ENCODE results near the gene OR2AE1. TPM values are rescaled to one million over a fixed set of nuclear protein-coding genes. Genes with fewer than 3 reads are reported as not detected.
A peak's percentile ranks its signal among the peaks of the same experiment; 100 is the strongest.

Gene OR2AE1
- total and polyA plus RNA-seq, 9 of the 15 experiments (the other 6 are each of a cell fraction or from before 2014, with no cell fraction given), result 0.27 TPM; not detected in 8

DNA sequence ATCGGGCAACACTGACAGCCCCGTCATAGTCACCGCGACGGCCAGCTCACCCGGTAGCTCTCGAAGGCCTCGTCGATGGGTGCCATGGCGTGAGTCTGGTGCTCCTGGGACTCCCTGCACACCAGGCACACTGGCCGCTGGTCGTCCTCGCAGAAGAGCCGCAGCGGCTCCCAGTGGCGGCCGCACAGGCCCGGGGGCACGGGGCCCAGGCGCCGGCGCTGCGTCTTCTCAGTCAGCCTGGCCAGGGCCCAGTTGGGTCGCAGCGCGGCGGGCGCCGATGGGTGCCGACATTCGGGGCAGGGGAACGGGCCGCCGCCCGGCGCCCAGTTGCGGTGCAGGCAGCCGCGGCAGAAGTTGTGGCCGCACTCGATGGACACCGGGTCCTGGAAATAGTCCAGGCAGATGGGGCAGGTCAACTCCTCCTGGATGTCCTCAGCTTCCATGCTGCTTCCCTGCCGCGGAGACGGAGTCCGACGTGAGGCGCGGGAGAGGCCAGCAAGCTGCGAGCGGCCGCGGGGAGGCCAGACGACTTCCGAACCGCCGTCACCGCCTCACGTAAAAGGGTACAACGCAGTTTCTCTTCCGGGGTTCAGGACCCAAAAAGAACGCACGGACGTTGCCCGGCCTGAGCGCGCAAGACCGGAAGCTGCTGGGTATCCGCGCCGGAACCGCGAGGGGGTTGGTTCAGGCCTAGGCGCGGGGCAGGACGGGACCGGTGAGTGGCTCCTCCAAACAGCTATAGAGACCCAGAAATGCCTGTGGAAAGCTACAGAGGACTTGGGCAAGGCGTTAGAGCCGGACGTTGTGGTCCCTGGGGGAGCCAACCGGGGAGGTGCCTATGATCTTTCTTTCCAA lies 42.4 kb upstream of the OR2AE1 start, which contains the start of gene TRIM4 (continued):
- TF ChIP-seq CSDE1 (IDR thresholded peaks at IDR 0.05) (no peak), ZBTB34 (CRISPR knock-in tag; IDR thresholded peaks at IDR 0.05) (no peak), ADNP (tag; IDR thresholded peaks at IDR 0.05) (no peak), TARDBP (IDR thresholded peaks at IDR 0.05) (0 out of 2 replicates have a peak, but pooled peaks have one; percentile 48), ZNF589 (CRISPR knock-in tag; IDR thresholded peaks at IDR 0.05; ENCODE audit: low read depth) (0 out of 2 replicates have a peak, but pooled peaks have one; percentile 29), ZNF146 (CRISPR knock-in tag; IDR thresholded peaks at IDR 0.05; ENCODE audit: unreplicated experiment) (no peak), CHD2 (IDR thresholded peaks at IDR 0.05; ENCODE audit: low read depth, low read length) (peak; percentile 42; the same call in 1 of the 2 replicates), GATAD2B (IDR thresholded peaks at IDR 0.05; ENCODE audit: borderline replicate concordance) (no peak), SETDB1 (IDR thresholded peaks at IDR 0.05; ENCODE audit: low read length) (no peak), ZBTB1 (CRISPR knock-in tag; IDR thresholded peaks at IDR 0.05; ENCODE audit: borderline replicate concordance, low read depth) (peak; percentile 80; the same call in 1 of the 2 replicates), ZBTB8A (IDR thresholded peaks at IDR 0.05; ENCODE audit: partially characterized antibody) (no peak), NFIC (IDR thresholded peaks at IDR 0.05) (peak; percentile 74), RBM22 (IDR thresholded peaks at IDR 0.05; ENCODE audit: low read depth, low read length, poor library complexity, severe bottlenecking) (peak; percentile 74), ZNF133 (CRISPR knock-in tag; IDR thresholded peaks at IDR 0.05) (no peak), ZNF282 (CRISPR knock-in tag; IDR thresholded peaks at IDR 0.05) (no peak), CBX1 (IDR thresholded peaks at IDR 0.05; ENCODE audit: low read depth) (no peak), ZNF41 (CRISPR knock-in tag; conservative IDR thresholded peaks at IDR 0.05) (no peak), MED1 (CRISPR knock-in tag; IDR thresholded peaks at IDR 0.05; ENCODE audit: borderline replicate concordance) (no peak), ZNF507 (tag; conservative IDR thresholded peaks at IDR 0.05) (no peak), ZBTB33 (CRISPR knock-in tag; IDR thresholded peaks at IDR 0.05) (peak; percentile 33)
- TF ChIP-seq, protein P1, sequence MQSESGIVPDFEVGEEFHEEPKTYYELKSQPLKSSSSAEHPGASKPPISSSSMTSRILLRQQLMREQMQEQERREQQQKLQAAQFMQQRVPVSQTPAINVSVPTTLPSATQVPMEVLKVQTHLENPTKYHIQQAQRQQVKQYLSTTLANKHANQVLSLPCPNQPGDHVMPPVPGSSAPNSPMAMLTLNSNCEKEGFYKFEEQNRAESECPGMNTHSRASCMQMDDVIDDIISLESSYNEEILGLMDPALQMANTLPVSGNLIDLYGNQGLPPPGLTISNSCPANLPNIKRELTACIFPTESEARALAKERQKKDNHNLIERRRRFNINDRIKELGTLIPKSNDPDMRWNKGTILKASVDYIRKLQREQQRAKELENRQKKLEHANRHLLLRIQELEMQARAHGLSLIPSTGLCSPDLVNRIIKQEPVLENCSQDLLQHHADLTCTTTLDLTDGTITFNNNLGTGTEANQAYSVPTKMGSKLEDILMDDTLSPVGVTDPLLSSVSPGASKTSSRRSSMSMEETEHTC (IDR thresholded peaks at IDR 0.05), result no peak
- TF ChIP-seq, protein P2, sequence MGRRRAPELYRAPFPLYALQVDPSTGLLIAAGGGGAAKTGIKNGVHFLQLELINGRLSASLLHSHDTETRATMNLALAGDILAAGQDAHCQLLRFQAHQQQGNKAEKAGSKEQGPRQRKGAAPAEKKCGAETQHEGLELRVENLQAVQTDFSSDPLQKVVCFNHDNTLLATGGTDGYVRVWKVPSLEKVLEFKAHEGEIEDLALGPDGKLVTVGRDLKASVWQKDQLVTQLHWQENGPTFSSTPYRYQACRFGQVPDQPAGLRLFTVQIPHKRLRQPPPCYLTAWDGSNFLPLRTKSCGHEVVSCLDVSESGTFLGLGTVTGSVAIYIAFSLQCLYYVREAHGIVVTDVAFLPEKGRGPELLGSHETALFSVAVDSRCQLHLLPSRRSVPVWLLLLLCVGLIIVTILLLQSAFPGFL (CRISPR knock-in tag; IDR thresholded peaks at IDR 0.05), result no peak; the same call in 1 of the 2 replicates

Measured in K562 (cell line).